ENCODE data around the gene TNK2. TPM values are rescaled to one million over a fixed set of nuclear protein-coding genes. Genes with fewer than 3 reads are reported as not detected.
A peak's percentile ranks its signal among the peaks of the same experiment; 100 is the strongest.

TNK2 gene
- total and polyA plus RNA-seq, 2 of the 13 experiments (the other 11 are each of a cell fraction or from before 2014, with no cell fraction given), result 4.6 to 5.8 TPM

- Histone ChIP-seq H3K36me3 (replicated peaks in 1 of 2; ENCODE audit: control insufficient read depth in 1 of 2, insufficient read depth in 2 of 2, low read length in 2 of 2) (no peaks in the 10 kb centered on the region), H3K27ac (ENCODE audit: extremely low read length, insufficient read depth, low read length) (no peak overlapping the region), H3K4me1 (ENCODE audit: insufficient read depth, low read length) (peaks cover 72% of the 10 kb centered on the region), H3K4me3 (replicated peaks in 1 of 3; ENCODE audit: insufficient read depth in 1 of 3, low read depth in 2 of 3, low read length in 3 of 3) (no peak overlapping the region), H2AFZ (ENCODE audit: low read length) (no peak overlapping the region), H3K27me3 (ENCODE audit: control insufficient read depth in 1 of 2, insufficient read depth in 2 of 2, low read length in 2 of 2) (peaks cover 0 to 7% of the 10 kb centered on the region in 2 experiments; a peak in 1 of 5 replicates), H3K9me3 (ENCODE audit: low read length) (no peaks in the 10 kb centered on the region), H4K20me1 (ENCODE audit: insufficient read depth, low read length) (no peaks in the 10 kb centered on the region; the same call in 1 of the 2 replicates), H3K79me2 (ENCODE audit: insufficient read depth, low read length) (peaks cover 2% of the 10 kb centered on the region), H3K4me2 (ENCODE audit: low read depth, low read length) (peak overlapping the region; percentile 100), H3K9ac (ENCODE audit: insufficient read depth, low read depth, low read length) (no peak overlapping the region)
- intact Hi-C loops (cut with micrococcal nuclease; ENCODE audit: unreplicated experiment) (no loop called here), in situ Hi-C loops (cut with HindIII; ENCODE audit: extremely low pct_ligation_motif_present, low pct_unique_long_range_greater_than_20kb) (no loop called here)
- CTCF ChIA-PET (ENCODE audit: low intra/inter-chr PET ratio, low total read pairs), result no interaction called here
- WGBS (ENCODE audit: low lambda C conversion rate), result 58% methylated on average over 17 of the region's 17 CpGs
- no TSS peak for BruUV-seq (replicated peaks)
- DNase-seq (ENCODE audit: low spot score) (no peak), ATAC-seq (no peak), FAIRE-seq (peak; percentile 43)
- POLR2A ChIA-PET, result no interaction called here
- TF ChIP-seq HCFC1 (IDR thresholded peaks at IDR 0.05; ENCODE audit: low read depth, low read length), result no peak
- TF ChIP-seq SOX6 (IDR thresholded peaks at IDR 0.05), result no peak
- TF ChIP-seq SOX6 (CRISPR knock-in tag; IDR thresholded peaks at IDR 0.05), result peak; percentile 47; the same call in 1 of the 2 replicates
- TF ChIP-seq, protein P1, sequence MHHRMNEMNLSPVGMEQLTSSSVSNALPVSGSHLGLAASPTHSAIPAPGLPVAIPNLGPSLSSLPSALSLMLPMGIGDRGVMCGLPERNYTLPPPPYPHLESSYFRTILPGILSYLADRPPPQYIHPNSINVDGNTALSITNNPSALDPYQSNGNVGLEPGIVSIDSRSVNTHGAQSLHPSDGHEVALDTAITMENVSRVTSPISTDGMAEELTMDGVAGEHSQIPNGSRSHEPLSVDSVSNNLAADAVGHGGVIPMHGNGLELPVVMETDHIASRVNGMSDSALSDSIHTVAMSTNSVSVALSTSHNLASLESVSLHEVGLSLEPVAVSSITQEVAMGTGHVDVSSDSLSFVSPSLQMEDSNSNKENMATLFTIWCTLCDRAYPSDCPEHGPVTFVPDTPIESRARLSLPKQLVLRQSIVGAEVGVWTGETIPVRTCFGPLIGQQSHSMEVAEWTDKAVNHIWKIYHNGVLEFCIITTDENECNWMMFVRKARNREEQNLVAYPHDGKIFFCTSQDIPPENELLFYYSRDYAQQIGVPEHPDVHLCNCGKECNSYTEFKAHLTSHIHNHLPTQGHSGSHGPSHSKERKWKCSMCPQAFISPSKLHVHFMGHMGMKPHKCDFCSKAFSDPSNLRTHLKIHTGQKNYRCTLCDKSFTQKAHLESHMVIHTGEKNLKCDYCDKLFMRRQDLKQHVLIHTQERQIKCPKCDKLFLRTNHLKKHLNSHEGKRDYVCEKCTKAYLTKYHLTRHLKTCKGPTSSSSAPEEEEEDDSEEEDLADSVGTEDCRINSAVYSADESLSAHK (CRISPR knock-in tag; IDR thresholded peaks at IDR 0.05; ENCODE audit: borderline replicate concordance), result no peak
- TF ChIP-seq ATM (IDR thresholded peaks at IDR 0.05; ENCODE audit: borderline replicate concordance), result no peak
- TF ChIP-seq CENPBD1 (CRISPR knock-in tag; IDR thresholded peaks at IDR 0.05; ENCODE audit: borderline replicate concordance, low read depth), result no peak
- TF ChIP-seq MEIS1 (CRISPR knock-in tag; IDR thresholded peaks at IDR 0.05; ENCODE audit: borderline replicate concordance), result no peak
- no peak for TF ChIP-seq ZMYM3 (CRISPR knock-in tag; IDR thresholded peaks at IDR 0.05)
- TF ChIP-seq ZNF414 (CRISPR knock-in tag; IDR thresholded peaks at IDR 0.05), result no peak
- no peak for TF ChIP-seq JARID2 (CRISPR knock-in tag; IDR thresholded peaks at IDR 0.05; ENCODE audit: insufficient replicate concordance)
- TF ChIP-seq ZNF441 (CRISPR knock-in tag; IDR thresholded peaks at IDR 0.05; ENCODE audit: borderline replicate concordance), result no peak
- TF ChIP-seq HMGA1 (CRISPR knock-in tag; conservative IDR thresholded peaks at IDR 0.05), result no peak
- TF ChIP-seq, protein P2, sequence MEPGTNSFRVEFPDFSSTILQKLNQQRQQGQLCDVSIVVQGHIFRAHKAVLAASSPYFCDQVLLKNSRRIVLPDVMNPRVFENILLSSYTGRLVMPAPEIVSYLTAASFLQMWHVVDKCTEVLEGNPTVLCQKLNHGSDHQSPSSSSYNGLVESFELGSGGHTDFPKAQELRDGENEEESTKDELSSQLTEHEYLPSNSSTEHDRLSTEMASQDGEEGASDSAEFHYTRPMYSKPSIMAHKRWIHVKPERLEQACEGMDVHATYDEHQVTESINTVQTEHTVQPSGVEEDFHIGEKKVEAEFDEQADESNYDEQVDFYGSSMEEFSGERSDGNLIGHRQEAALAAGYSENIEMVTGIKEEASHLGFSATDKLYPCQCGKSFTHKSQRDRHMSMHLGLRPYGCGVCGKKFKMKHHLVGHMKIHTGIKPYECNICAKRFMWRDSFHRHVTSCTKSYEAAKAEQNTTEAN (CRISPR knock-in tag; conservative IDR thresholded peaks at IDR 0.05), result no peak
- no peak for TF ChIP-seq ZMAT3 (CRISPR knock-in tag; conservative IDR thresholded peaks at IDR 0.05)
- TF ChIP-seq ZNF577 (CRISPR knock-in tag; IDR thresholded peaks at IDR 0.05; ENCODE audit: borderline replicate concordance, low read depth), result no peak
- no peak for TF ChIP-seq SIX4 (CRISPR knock-in tag; IDR thresholded peaks at IDR 0.05)
- TF ChIP-seq, protein P3, sequence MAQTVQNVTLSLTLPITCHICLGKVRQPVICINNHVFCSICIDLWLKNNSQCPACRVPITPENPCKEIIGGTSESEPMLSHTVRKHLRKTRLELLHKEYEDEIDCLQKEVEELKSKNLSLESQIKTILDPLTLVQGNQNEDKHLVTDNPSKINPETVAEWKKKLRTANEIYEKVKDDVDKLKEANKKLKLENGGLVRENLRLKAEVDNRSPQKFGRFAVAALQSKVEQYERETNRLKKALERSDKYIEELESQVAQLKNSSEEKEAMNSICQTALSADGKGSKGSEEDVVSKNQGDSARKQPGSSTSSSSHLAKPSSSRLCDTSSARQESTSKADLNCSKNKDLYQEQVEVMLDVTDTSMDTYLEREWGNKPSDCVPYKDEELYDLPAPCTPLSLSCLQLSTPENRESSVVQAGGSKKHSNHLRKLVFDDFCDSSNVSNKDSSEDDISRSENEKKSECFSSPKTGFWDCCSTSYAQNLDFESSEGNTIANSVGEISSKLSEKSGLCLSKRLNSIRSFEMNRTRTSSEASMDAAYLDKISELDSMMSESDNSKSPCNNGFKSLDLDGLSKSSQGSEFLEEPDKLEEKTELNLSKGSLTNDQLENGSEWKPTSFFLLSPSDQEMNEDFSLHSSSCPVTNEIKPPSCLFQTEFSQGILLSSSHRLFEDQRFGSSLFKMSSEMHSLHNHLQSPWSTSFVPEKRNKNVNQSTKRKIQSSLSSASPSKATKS (CRISPR knock-in tag; IDR thresholded peaks at IDR 0.05), result no peak
These were observed 2.1 kb downstream of the TNK2 start for GRCh38 chr3:195905970-195906864.
